ENCODE measurements around the gene COX19. TPM values are rescaled to one million over a fixed set of nuclear protein-coding genes. Genes with fewer than 3 reads are reported as not detected.

Gene COX19
- total RNA-seq, 1 experiment from 2014 or later: 11.6 TPM

GRCh38 chr7:968205-969105 is 6.9 kb downstream of the COX19 start:
- no peak overlapping the region for H3K9ac ChIP-seq (ENCODE audit: low read length)
- TF ChIP-seq EZH2 (IDR thresholded peaks at IDR 0.05; ENCODE audit: low read length, unreplicated experiment) (no peak), EZH2phosphoT487 (IDR thresholded peaks at IDR 0.05; ENCODE audit: borderline replicate concordance, low read length) (no peak), CTCF (conservative IDR thresholded peaks at IDR 0.05; ENCODE audit: low read depth, low read length) (no peak)
- intact Hi-C loops (cut with micrococcal nuclease): no loop called here
- ChIA-PET POLR2A (ENCODE audit: unreplicated experiment) (no interaction called here), CTCF (no interaction called here)
- H3K27me3 ChIP-seq (ENCODE audit: low read length): no peaks in the 10 kb centered on the region
- DNase-seq (no peak), ATAC-seq (no peak)
- no TSS peak for BruUV-seq (replicated peaks)
- no peak overlapping the region for H2AFZ ChIP-seq (ENCODE audit: low read length)
- H3K79me2 ChIP-seq (ENCODE audit: low read length): peaks cover 26% of the 10 kb centered on the region
- no peaks in the 10 kb centered on the region for H3K4me1 ChIP-seq (ENCODE audit: insufficient read depth, low read length)
- no peak overlapping the region for H3K27ac ChIP-seq (ENCODE audit: low read length)
- no peaks in the 10 kb centered on the region for H3K9me3 ChIP-seq (ENCODE audit: low read length)
- H3K36me3 ChIP-seq (ENCODE audit: low read depth, low read length): peaks cover 40% of the 10 kb centered on the region
- H4K20me1 ChIP-seq (ENCODE audit: low read length): peaks cover 14% of the 10 kb centered on the region
- no peak overlapping the region for H3K4me3 ChIP-seq (ENCODE audit: low read length)
- H3F3A ChIP-seq (ENCODE audit: low read length, unreplicated experiment): no peaks in the 10 kb centered on the region
- no peaks in the 10 kb centered on the region for H3K9me2 ChIP-seq (replicated peaks; ENCODE audit: low read length)
- H3K4me2 ChIP-seq (ENCODE audit: low read length): no peak overlapping the region

- H3K27ac ChIP-seq (ENCODE audit: low read length): no peak overlapping the region
- TF ChIP-seq EZH2phosphoT487 (IDR thresholded peaks at IDR 0.05; ENCODE audit: borderline replicate concordance, low read length) (no peak), EZH2 (IDR thresholded peaks at IDR 0.05; ENCODE audit: low read length, unreplicated experiment) (no peak), CTCF (conservative IDR thresholded peaks at IDR 0.05; ENCODE audit: low read depth, low read length) (no peak)
- H3K27me3 ChIP-seq (ENCODE audit: low read length): no peaks in the 10 kb centered on the region
- 0 out of 2 replicates have a peak, but pooled peaks cover 6% of the 10 kb centered on the region for H4K20me1 ChIP-seq (ENCODE audit: low read length)
- no peak overlapping the region for H3K4me2 ChIP-seq (ENCODE audit: low read length)
- H3K9me2 ChIP-seq (replicated peaks; ENCODE audit: low read length): no peaks in the 10 kb centered on the region
- no peak overlapping the region for H3K4me3 ChIP-seq (ENCODE audit: low read length)
- no peak overlapping the region for H2AFZ ChIP-seq (ENCODE audit: low read length)
- peaks cover 31% of the 10 kb centered on the region for H3K36me3 ChIP-seq (ENCODE audit: low read depth, low read length)
- intact Hi-C loops (cut with micrococcal nuclease): no loop called here
- POLR2A ChIA-PET (ENCODE audit: unreplicated experiment): no interaction called here
- peaks cover 17% of the 10 kb centered on the region for H3K79me2 ChIP-seq (ENCODE audit: low read length)
- H3K9me3 ChIP-seq (ENCODE audit: low read length): no peaks in the 10 kb centered on the region
- BruUV-seq (replicated peaks): no TSS peak
- H3F3A ChIP-seq (ENCODE audit: low read length, unreplicated experiment): no peaks in the 10 kb centered on the region
- ATAC-seq (no peak), DNase-seq (no peak)
- H3K4me1 ChIP-seq (ENCODE audit: insufficient read depth, low read length): no peaks in the 10 kb centered on the region
- CTCF ChIA-PET: no interaction called here
- H3K9ac ChIP-seq (ENCODE audit: low read length): no peak overlapping the region
These were observed 7.8 kb downstream of the COX19 start for GRCh38 chr7:967361-968082.

Measured in PC-3 (cell line).